Fibroblast of lung (primary cell): ENCODE data around the gene MMP20.

Source experiments
- EZH2 ChIP-seq: IDR thresholded peaks from 2 replicates; pipeline ENCODE4 v1.5.1; 2012; ENCODE audit warnings: low read length, control low read depth, mild to moderate bottlenecking; ENCODE audit errors: missing control alignments
- TF ChIP-seq, protein P1 (sequence below), 2 donors: IDR thresholded peaks in 1 of 2; conservative IDR thresholded peaks in 1 of 2; 1 replicate in 1 of 2; 2 replicates in 1 of 2; pipeline ENCODE4 v1.5.1; 2011 to 2012; ENCODE audit warnings: low read length in 2 of 2, control low read depth in 1 of 2, inconsistent platforms in 1 of 2, low read depth in 1 of 2, mild to moderate bottlenecking in 1 of 2

DNA sequence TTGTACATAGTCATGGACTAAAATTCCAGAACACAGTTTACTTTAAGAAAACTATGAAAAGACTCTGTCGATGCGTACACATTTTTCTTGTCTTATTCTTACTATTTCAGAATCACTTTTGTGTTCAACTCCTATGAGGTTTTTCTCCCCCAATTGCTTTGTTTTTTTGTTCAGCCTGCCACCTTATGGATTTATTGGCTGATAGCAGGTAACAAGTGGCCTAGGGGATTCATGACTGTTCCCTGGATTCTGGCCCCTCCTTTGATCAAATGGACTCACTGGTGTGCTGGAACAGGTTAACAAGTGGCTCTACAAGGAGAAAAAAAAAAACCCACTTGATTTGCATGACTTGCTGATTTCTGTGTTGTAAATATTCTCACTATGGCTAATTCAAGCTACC is 10.6 kb downstream of the MMP20 start:
- TF ChIP-seq, protein P1, sequence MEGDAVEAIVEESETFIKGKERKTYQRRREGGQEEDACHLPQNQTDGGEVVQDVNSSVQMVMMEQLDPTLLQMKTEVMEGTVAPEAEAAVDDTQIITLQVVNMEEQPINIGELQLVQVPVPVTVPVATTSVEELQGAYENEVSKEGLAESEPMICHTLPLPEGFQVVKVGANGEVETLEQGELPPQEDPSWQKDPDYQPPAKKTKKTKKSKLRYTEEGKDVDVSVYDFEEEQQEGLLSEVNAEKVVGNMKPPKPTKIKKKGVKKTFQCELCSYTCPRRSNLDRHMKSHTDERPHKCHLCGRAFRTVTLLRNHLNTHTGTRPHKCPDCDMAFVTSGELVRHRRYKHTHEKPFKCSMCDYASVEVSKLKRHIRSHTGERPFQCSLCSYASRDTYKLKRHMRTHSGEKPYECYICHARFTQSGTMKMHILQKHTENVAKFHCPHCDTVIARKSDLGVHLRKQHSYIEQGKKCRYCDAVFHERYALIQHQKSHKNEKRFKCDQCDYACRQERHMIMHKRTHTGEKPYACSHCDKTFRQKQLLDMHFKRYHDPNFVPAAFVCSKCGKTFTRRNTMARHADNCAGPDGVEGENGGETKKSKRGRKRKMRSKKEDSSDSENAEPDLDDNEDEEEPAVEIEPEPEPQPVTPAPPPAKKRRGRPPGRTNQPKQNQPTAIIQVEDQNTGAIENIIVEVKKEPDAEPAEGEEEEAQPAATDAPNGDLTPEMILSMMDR (conservative IDR thresholded peaks at IDR 0.05 in 1 of 2, IDR thresholded peaks at IDR 0.05 in 1 of 2; ENCODE audit: low read depth in 1 of 2, low read length in 2 of 2): no peak
- no peak for TF ChIP-seq EZH2
